Dendritic cell treated with granulocyte-macrophage colony-stimulating factor and Interleukin-4, amounts not matched to agents 40 ng/mL and 50 ng/mL, for 4 days (primary cell): ENCODE data around the gene BTLA.
"Not testable (repeated sequence)": the region's sequence is repeated elsewhere in the genome, so short reads cannot be mapped to it uniquely, and the experiment has no call there.

Experiments used
- H3K27ac Mint-ChIP-seq: one replicate; pipeline ENCODE4 v1.8.0; 2022; ENCODE audit warnings: mild to moderate bottlenecking, mixed read lengths
- H3K27me3 Mint-ChIP-seq: one replicate; pipeline ENCODE4 v1.8.0; 2022; ENCODE audit warnings: mild to moderate bottlenecking, mixed read lengths
- H3K36me3 Mint-ChIP-seq: one replicate; pipeline ENCODE4 v1.8.0; 2022; ENCODE audit warnings: low read depth, mixed read lengths
- H3K4me1 Mint-ChIP-seq: one replicate; pipeline ENCODE4 v1.8.0; 2022; ENCODE audit warnings: low read depth, mixed read lengths
- H3K4me3 Mint-ChIP-seq: one replicate; pipeline ENCODE4 v1.8.0; 2022; ENCODE audit warnings: mild to moderate bottlenecking, moderate library complexity, mixed read lengths
- H3K9me3 Mint-ChIP-seq: one replicate; pipeline ENCODE4 v1.8.0; 2022; ENCODE audit warnings: mixed read lengths
- intact Hi-C: fragments of 100-400 bp; cut with micrococcal nuclease; formaldehyde crosslinking; loops from one replicate; pipeline ENCODE4 v1.15.0; 2022

BTLA gene

DNA sequence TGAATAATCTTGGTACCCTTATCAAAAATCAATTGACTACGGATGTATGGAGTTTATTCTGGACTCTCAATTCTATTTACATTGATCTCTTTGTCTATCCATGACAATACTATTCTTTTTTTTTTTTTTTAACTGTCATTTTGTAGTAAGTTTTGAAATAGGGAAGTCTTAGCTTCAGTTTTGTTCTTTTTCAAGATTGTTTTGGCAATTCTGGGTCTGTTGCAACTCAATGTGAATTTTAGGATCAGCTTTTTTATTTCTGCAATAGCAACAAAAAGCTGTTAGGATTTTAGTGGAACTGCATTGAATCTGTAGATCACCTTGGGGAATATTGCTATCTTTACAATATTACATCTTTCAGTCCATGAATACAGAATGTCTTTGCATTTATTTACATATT, 21.4 kb downstream of the BTLA start:
- H3K9me3 Mint-ChIP-seq: no peaks in the 10 kb centered on the region
- no peaks in the 10 kb centered on the region for H3K36me3 Mint-ChIP-seq
- peaks cover 62% of the 10 kb centered on the region for H3K4me1 Mint-ChIP-seq
- no peak overlapping the region for H3K4me3 Mint-ChIP-seq
- no peaks in the 10 kb centered on the region for H3K27me3 Mint-ChIP-seq
- intact Hi-C loops: no loop called here
- H3K27ac Mint-ChIP-seq: peak overlapping the region; percentile 46

DNA sequence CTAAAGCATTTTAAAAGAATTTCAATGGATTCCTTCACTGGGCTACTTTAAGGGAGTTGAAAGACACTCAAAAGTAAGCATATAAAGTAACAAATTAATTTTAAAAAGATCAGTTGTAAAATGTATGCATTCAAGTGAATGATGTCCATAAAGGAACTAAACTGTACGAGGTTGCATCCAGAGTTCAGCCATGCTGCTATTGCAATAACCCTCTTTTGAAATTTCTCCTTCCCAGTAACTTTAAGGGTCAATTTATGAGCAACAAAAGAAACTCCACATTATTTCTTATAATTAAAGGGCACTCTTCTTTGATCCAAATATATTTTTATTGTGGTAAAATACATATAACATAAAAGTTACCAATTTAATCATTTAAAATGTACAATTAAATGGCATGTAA, 22.9 kb downstream of the BTLA start:
- intact Hi-C loops: no loop called here
- Mint-ChIP-seq H3K36me3 (no peaks in the 10 kb centered on the region), H3K9me3 (no peaks in the 10 kb centered on the region), H3K4me3 (no peak overlapping the region), H3K27me3 (no peaks in the 10 kb centered on the region), H3K27ac (no peak overlapping the region), H3K4me1 (peaks cover 59% of the 10 kb centered on the region)

DNA sequence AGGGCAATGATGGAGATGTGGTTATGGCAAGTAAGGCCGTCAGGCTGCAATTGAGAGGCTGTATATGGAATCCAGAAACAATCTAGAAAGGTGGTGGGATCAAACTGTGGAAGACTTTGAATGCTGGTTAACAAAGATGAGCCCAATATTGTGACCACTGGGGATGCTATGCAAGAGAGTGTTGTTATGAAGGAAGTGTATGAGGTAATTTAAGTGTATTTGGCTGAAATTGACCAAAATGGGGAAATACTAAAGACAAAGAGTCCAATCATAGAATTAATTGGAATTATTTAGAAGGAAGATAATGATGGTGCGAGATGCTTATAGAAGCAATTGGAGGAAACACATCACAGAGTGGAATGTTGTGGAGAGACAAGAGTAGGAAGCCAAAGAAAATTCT, 24.5 kb downstream of the BTLA start:
- Mint-ChIP-seq H3K36me3 (no peaks in the 10 kb centered on the region), H3K27ac (no peak overlapping the region), H3K27me3 (no peaks in the 10 kb centered on the region), H3K9me3 (no peaks in the 10 kb centered on the region), H3K4me1 (peaks cover 60% of the 10 kb centered on the region), H3K4me3 (no peak overlapping the region)
- intact Hi-C loops: no loop called here

DNA sequence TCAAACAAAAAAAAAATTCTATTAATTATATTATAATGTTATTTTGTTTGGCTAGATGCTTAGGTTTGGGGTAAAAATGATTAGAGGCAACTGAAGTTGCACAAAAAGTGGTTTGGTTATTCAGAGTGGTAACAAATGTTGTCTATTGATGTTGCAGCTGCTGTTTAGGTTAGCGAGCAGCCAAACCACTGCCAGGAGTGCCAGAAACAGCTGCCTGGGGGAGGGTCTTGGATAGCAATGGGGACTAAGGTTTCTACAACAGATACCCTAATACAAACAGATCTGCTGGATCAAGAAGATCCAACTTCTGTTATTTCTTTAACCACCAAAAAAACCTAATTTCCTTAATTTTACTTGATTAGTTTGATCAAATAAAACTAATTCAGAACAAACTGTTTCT, 26.6 kb downstream of the BTLA start:
- intact Hi-C loops: no loop called here
- H3K4me3 Mint-ChIP-seq: no peak overlapping the region
- no peak overlapping the region for H3K27ac Mint-ChIP-seq
- no peaks in the 10 kb centered on the region for H3K36me3 Mint-ChIP-seq
- peaks cover 47% of the 10 kb centered on the region for H3K4me1 Mint-ChIP-seq
- no peaks in the 10 kb centered on the region for H3K27me3 Mint-ChIP-seq
- H3K9me3 Mint-ChIP-seq: no peaks in the 10 kb centered on the region

DNA sequence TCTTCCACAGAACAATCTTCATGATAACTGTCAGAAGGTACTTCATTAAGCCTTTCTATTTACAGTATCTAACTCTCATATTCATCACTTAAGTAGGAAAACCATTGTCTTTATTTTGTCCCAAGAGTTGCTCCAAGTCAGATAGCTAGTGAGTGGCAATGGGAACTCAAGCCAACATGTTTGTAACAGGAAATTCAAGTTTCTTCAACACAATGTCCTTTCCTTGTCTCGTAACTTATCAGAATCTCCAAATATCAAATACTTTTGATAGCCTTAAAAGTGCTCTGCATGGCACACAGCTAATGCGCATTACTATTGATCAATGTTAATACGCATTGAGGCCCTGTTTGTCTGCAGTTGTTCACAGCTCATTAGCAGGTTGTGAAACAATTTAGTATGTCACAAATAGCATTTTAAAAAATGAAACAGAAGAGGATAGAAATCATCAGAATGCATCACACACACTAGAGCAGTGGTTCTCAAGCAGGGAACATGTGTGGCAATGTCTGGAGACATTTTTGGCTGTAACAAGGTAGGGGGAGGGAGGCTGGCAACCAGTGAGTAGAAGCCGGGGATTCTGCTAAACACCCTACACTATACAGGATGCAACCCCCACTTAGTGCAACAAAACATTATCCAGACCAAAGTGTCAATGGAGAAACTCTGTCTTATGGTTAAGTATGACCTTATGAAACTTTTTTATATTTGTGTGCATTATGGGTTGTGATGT, 27.5 kb downstream of the BTLA start:
- H3K27ac Mint-ChIP-seq: no peak overlapping the region
- no peak overlapping the region for H3K4me3 Mint-ChIP-seq
- intact Hi-C loops: no loop called here
- H3K27me3 Mint-ChIP-seq: no peaks in the 10 kb centered on the region
- no peaks in the 10 kb centered on the region for H3K9me3 Mint-ChIP-seq
- H3K36me3 Mint-ChIP-seq: no peaks in the 10 kb centered on the region
- peaks cover 42% of the 10 kb centered on the region for H3K4me1 Mint-ChIP-seq

DNA sequence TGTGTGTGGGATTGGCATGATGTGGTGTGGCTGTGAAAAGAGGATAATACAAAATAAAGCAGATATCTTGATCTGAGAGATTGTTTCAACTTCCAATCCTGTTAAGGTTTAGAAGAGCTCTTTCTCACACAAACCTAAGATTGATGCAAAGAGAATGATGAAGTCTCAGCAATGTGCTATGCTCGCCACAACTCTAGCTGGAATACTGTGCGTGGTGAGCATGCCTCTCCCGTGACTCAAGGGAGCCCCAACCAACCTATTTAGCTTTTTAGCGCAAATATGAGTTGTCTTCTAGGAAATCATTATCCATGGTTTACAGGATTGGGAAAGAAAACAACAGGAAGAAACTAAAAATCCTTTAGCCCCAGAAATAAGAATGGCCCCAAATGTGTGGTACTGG, 28.5 kb downstream of the BTLA start:
- H3K4me1 Mint-ChIP-seq: peaks cover 42% of the 10 kb centered on the region
- intact Hi-C loops: no loop called here
- H3K4me3 Mint-ChIP-seq: no peak overlapping the region
- no peaks in the 10 kb centered on the region for H3K9me3 Mint-ChIP-seq
- no peaks in the 10 kb centered on the region for H3K27me3 Mint-ChIP-seq
- no peak overlapping the region for H3K27ac Mint-ChIP-seq
- H3K36me3 Mint-ChIP-seq: no peaks in the 10 kb centered on the region

DNA sequence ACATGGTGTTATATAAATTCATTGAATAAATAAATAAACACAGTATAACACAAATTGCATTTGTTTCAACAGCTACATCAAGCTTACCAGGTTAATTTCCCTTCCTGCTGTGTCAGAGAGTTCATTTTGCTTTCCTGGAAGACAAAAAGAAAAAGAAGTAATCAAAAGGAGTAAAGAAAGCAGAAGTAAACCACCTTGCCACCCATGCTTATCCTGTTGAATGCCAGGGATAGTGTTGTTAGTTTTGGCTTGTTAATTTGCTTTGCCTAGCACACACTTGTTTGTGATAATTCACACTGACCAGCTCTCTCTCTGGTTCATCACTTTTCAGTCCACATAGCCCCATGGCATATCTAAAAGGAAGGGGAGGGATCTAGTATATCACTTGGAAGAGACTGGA, 29.6 kb downstream of the BTLA start:
- H3K27me3 Mint-ChIP-seq: no peaks in the 10 kb centered on the region
- H3K4me3 Mint-ChIP-seq: no peak overlapping the region
- intact Hi-C loops: no loop called here
- no peaks in the 10 kb centered on the region for H3K9me3 Mint-ChIP-seq
- H3K36me3 Mint-ChIP-seq: no peaks in the 10 kb centered on the region
- peaks cover 35% of the 10 kb centered on the region for H3K4me1 Mint-ChIP-seq
- no peak overlapping the region for H3K27ac Mint-ChIP-seq

DNA sequence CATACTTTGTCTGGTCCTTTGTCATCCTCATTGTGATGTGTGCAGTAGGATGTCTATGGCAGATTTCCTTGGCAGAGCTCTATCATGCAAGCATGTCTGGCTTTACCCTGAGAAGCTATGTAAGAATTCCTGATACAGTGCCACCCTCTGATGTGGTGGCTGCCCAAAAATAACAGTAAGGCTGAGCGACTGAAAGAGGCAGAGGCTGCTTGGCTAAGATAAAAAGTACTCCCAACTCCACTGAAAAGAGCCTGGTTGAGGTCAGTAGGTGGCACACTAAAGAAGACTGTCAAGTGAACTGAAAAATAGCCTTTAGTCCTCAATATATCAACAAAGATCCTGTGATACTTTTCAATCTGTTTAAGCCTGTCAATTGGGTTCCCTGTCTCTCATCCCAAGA, 31.7 kb downstream of the BTLA start:
- no peaks in the 10 kb centered on the region for H3K36me3 Mint-ChIP-seq
- no peak overlapping the region for H3K27ac Mint-ChIP-seq
- H3K4me3 Mint-ChIP-seq: no peak overlapping the region
- H3K27me3 Mint-ChIP-seq: no peaks in the 10 kb centered on the region
- H3K4me1 Mint-ChIP-seq: peaks cover 23% of the 10 kb centered on the region
- intact Hi-C loops: no loop called here
- H3K9me3 Mint-ChIP-seq: no peaks in the 10 kb centered on the region

DNA sequence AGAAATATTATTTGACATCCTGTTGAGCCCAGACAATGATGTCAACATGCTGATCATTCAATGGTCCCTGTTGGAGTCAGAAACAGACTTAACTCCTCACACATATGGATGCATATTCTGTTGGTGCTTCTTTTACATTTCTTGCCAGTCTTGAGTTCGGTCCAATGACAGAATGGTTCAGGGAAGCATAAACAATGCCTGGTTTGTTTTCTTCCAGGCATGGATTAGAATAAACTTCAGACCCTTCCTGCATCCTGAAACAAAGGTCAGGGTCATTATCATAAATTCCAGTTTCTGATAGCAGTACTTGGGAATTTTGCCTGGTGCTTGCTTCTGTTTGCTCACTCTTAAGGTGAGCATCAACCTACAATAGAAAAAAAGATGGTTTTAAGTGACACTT, 33.3 kb downstream of the BTLA start:
- Mint-ChIP-seq H3K4me3 (no peak overlapping the region), H3K36me3 (no peaks in the 10 kb centered on the region), H3K4me1 (peaks cover 13% of the 10 kb centered on the region), H3K27ac (no peak overlapping the region), H3K9me3 (no peaks in the 10 kb centered on the region), H3K27me3 (no peaks in the 10 kb centered on the region)
- intact Hi-C loops: no loop called here

DNA sequence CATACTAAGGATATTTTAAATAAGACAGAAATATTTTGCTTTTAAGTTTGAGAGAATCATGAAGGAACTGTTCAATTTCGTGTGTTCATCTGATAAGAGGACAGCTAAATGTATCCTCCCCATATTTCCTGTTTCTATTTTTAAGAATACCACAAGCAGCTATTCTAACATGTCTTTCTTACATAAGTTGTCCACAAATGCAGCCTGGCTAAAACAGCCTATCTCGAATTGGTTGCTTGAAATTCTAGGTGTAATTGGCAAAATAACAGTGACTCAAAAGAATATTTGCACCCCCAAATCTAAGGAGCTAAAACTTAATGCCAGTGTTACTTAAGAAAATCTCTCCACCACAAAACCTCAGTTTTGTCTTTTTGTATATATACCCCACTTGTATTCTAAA, 35.0 kb downstream of the BTLA start:
- no peak overlapping the region for H3K4me3 Mint-ChIP-seq
- H3K27ac Mint-ChIP-seq: no peak overlapping the region
- H3K9me3 Mint-ChIP-seq: no peaks in the 10 kb centered on the region
- no peaks in the 10 kb centered on the region for H3K27me3 Mint-ChIP-seq
- intact Hi-C loops: no loop called here
- peaks cover 13% of the 10 kb centered on the region for H3K4me1 Mint-ChIP-seq
- H3K36me3 Mint-ChIP-seq: no peaks in the 10 kb centered on the region

DNA sequence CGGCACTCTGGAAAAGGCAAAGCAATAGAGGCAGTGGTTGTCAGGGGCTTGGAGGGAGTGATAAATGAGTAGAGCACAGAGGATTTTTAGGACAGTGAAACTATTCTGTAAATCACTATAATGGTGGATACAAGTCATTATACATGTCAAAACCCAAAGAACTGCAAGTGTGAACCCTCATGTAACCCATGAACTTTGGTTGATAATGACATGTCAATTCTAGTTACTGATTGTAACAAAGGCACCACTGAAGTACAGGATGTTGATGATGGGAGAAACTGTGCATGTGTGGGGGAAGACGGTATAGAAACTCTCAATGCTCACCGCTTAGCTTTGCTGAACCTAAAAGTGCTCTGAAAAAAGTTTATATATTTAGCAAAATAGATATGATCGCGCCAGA, 36.0 kb downstream of the BTLA start:
- H3K4me1 Mint-ChIP-seq: peaks cover 13% of the 10 kb centered on the region
- H3K9me3 Mint-ChIP-seq: no peaks in the 10 kb centered on the region
- intact Hi-C loops: no loop called here
- no peaks in the 10 kb centered on the region for H3K27me3 Mint-ChIP-seq
- no peak overlapping the region for H3K27ac Mint-ChIP-seq
- H3K36me3 Mint-ChIP-seq: no peaks in the 10 kb centered on the region
- no peak overlapping the region for H3K4me3 Mint-ChIP-seq

DNA sequence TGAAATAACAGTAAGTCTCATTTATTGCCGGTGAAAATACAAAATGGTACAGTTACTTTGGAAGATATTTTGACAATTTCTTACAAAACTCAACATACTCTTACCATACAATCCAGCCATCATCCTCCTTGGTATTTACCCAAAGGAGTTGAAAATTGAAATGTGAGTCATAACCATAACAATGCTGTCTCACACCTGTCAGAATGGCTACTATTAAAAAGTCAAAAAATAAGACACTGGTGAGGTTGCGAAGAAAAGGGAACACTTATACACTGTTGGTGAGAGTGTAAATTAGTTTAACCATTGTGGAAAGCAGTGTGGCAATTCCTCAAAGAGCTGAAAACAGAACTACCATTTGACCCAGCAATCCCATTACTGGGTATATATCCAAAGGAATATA, 37.5 kb downstream of the BTLA start:
- intact Hi-C loops, H3K9me3 Mint-ChIP-seq, H3K27me3 Mint-ChIP-seq, H3K36me3 Mint-ChIP-seq, H3K27ac Mint-ChIP-seq, H3K4me3 Mint-ChIP-seq: not testable (repeated sequence)
- H3K4me1 Mint-ChIP-seq: peaks cover 13% of the 10 kb centered on the region

DNA sequence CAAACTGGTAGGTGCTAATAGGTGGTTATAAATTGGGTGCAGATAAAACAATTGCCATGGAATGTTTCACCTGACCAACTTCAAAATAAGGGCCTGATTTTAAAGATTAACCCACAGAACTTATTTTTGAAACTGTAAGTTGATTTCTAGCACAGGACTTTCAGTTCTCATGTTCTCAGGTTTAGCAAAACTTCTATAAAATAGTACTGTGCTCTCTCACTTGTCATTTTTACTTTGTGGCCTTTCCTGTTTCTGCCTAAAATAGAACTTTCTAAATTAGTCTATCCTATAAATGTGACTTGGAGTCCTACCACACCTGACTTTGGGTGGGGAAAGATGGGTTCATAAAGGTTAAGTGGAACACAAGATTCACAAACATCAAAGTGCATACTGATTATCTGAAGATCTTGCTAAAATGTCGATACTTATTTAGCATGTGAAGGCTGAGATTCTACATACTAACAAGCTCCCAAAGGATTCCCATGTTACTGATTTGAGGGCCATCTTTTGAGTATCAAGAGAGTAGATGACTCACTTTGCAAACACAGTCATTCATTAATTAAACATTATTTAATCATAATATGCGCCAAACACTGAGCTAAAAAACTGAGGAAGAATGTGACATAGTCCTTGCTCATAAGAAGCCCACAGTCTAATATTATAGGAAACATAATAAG, 38.6 kb downstream of the BTLA start:
- Mint-ChIP-seq H3K4me3 (no peak overlapping the region), H3K36me3 (no peaks in the 10 kb centered on the region), H3K27me3 (no peaks in the 10 kb centered on the region), H3K9me3 (no peaks in the 10 kb centered on the region), H3K27ac (no peak overlapping the region), H3K4me1 (peaks cover 13% of the 10 kb centered on the region)
- intact Hi-C loops: no loop called here

DNA sequence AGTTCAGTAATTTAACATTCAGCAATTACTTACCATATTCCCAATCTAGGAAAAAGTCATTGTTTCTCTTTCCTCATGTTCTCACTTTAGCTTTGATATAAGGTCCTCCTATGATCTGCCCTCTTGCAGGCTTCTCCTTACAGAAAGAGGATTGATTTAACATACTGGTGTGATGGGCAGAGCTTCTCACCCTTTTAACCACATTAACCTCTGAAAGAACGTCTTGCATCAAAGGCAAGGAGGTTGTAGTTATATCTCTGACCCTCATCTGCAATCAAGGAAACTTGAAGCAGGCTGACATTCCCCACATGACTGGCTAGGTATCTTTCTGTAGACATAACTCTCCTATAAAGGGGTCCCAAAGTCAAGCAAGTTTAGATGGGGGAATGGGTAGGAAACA, 39.5 kb downstream of the BTLA start:
- no peak overlapping the region for H3K27ac Mint-ChIP-seq
- no peaks in the 10 kb centered on the region for H3K9me3 Mint-ChIP-seq
- H3K4me1 Mint-ChIP-seq: peaks cover 13% of the 10 kb centered on the region
- no peak overlapping the region for H3K4me3 Mint-ChIP-seq
- no peaks in the 10 kb centered on the region for H3K36me3 Mint-ChIP-seq
- intact Hi-C loops: no loop called here
- H3K27me3 Mint-ChIP-seq: no peaks in the 10 kb centered on the region

DNA sequence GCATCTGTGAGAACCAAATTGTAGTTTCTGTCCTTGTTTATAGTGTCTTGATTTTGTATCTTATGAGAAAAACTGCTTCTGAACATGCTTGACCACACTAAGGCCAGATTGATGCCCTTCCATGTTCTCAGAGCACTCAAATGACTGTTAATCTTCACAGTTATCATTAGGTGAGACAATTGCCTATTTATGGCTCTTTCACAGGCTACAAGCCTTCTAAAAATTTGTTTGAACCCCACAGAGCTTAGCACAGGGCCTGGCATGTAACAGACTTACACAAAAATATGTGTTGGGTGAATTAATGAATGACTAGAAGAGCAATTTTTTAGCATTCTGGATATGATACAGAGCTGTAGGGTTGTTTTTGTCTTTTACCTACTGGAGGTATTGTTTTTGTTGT, 43.1 kb downstream of the BTLA start:
- intact Hi-C loops: no loop called here
- H3K4me1 Mint-ChIP-seq: peaks cover 7% of the 10 kb centered on the region
- H3K4me3 Mint-ChIP-seq: no peak overlapping the region
- H3K9me3 Mint-ChIP-seq: no peaks in the 10 kb centered on the region
- H3K27ac Mint-ChIP-seq: no peak overlapping the region
- H3K27me3 Mint-ChIP-seq: no peaks in the 10 kb centered on the region
- H3K36me3 Mint-ChIP-seq: no peaks in the 10 kb centered on the region
